Fibroblast of skin of left biceps (primary cell): ENCODE results near the gene SCUBE1.

Experiments used
- DNase-seq, 2 experiments: peaks; one replicate each; pipeline ENCODE4 v3.0.0-alpha.2; 2013; ENCODE audit warnings: low read depth in 2 of 2

SCUBE1 gene

GRCh38 chr22:43260331-43261231 is 82.6 kb downstream of the SCUBE1 start:
- DNase-seq: no peak

GRCh38 chr22:43257961-43258360 is 85.2 kb downstream of the SCUBE1 start:
- DNase-seq: no peak

GRCh38 chr22:43257549-43257948 is 85.6 kb downstream of the SCUBE1 start:
- no peak for DNase-seq

- DNase-seq: no peak
Measured at GRCh38 chr22:43256976-43257545, 86.1 kb downstream of the SCUBE1 start.

GRCh38 chr22:43256569-43256968 is 86.6 kb downstream of the SCUBE1 start:
- DNase-seq: no peak

GRCh38 chr22:43255299-43255698 is 87.9 kb downstream of the SCUBE1 start:
- DNase-seq: no peak

GRCh38 chr22:43253839-43254238 is 89.3 kb downstream of the SCUBE1 start:
- no peak for DNase-seq

- no peak for DNase-seq
Measured at GRCh38 chr22:43252319-43252718, 90.9 kb downstream of the SCUBE1 start.

- no peak for DNase-seq
Measured at GRCh38 chr22:43249789-43250471, 93.2 kb downstream of the SCUBE1 start.

GRCh38 chr22:43247546-43248260 is 95.5 kb downstream of the SCUBE1 start:
- DNase-seq: no peak

GRCh38 chr22:43246188-43246587 is 97.0 kb downstream of the SCUBE1 start:
- no peak for DNase-seq

- no peak for DNase-seq
Measured at GRCh38 chr22:43245717-43246116, 97.5 kb downstream of the SCUBE1 start.

GRCh38 chr22:43244803-43245527 is 98.2 kb downstream of the SCUBE1 start:
- DNase-seq: no peak

- no peak for DNase-seq
Measured at GRCh38 chr22:43244402-43244801, 98.8 kb downstream of the SCUBE1 start.

GRCh38 chr22:43243324-43243723 is 99.8 kb downstream of the SCUBE1 start:
- no peak for DNase-seq

GRCh38 chr22:43242627-43243026 is 100.5 kb downstream of the SCUBE1 start:
- no peak for DNase-seq

- no peak for DNase-seq
Measured at GRCh38 chr22:43241699-43242386, 101.3 kb downstream of the SCUBE1 start.

- DNase-seq: no peak
Measured at GRCh38 chr22:43241138-43241597, 102.0 kb downstream of the SCUBE1 start.

GRCh38 chr22:43240614-43241013 is 102.6 kb downstream of the SCUBE1 start:
- no peak for DNase-seq

GRCh38 chr22:43239956-43240355 is 103.2 kb downstream of the SCUBE1 start:
- no peak for DNase-seq
